Esophagus muscularis mucosa (tissue), 4 donors: Measurements from ENCODE around the gene CACNA2D3. TPM values are rescaled to one million over a fixed set of nuclear protein-coding genes. Genes with fewer than 3 reads are reported as not detected.

Experiments
- DNase-seq: peaks from one replicate; pipeline ENCODE4 v3.0.0-alpha.2; 2017; ENCODE audit errors: extremely low spot score
- H3K27ac ChIP-seq, 4 donors: fragments of 200-600 bp; sonication (generic); replicated peaks in 1 of 4; 1 replicate in 3 of 4; 2 replicates in 1 of 4; pipeline ENCODE4 v1.5.1; 2016 to 2019; ENCODE audit warnings: mild to moderate bottlenecking in 1 of 4
- H3K27me3 ChIP-seq, 4 donors: fragments of 200-600 bp; sonication (generic); one replicate each; pipeline versions ENCODE4 v1.5.1 to v1.6.0; 2016 to 2019
- H3K36me3 ChIP-seq, 4 donors: fragments of 200-600 bp; sonication (generic); one replicate each; pipeline ENCODE4 v1.5.1; 2016 to 2019
- H3K4me1 ChIP-seq, 4 donors: fragments of 200-600 bp; sonication (generic); one replicate each; pipeline ENCODE4 v1.5.1; 2016 to 2019
- H3K4me3 ChIP-seq, 4 donors: fragments of 200-600 bp; sonication (generic); 1 replicate in 2 of 4; 2 replicates in 2 of 4; pipeline ENCODE4 v1.5.1; 2016 to 2019; ENCODE audit warnings: mild to moderate bottlenecking in 4 of 4, moderate library complexity in 1 of 4
- H3K9me3 ChIP-seq, 4 donors: fragments of 200-600 bp; sonication (generic); 1 replicate in 3 of 4; 2 replicates in 1 of 4; pipeline ENCODE4 v1.5.1; 2016 to 2019
- EP300 ChIP-seq: sonication (generic); formaldehyde crosslinking; IDR thresholded peaks from one replicate; pipeline ENCODE4 v1.6.1; 2017; ENCODE audit warnings: antibody characterized with exemption
- POLR2A ChIP-seq: fragments of 450-650 bp; IDR thresholded peaks from one replicate; pipeline ENCODE4 v1.6.1; 2017; ENCODE audit warnings: antibody characterized with exemption, moderate library complexity, mild to moderate bottlenecking, low read depth
- POLR2AphosphoS5 ChIP-seq, 2 donors: sonication (generic); formaldehyde crosslinking; IDR thresholded peaks; one replicate each; pipeline ENCODE4 v1.6.1; 2017; ENCODE audit warnings: antibody characterized with exemption in 2 of 2
- WGBS: methylation state at CpG from one replicate; pipeline ENCODE4 v1.1.5; 2018; 5-methylcytosine and 5-hydroxymethylcytosine counted together
- intact Hi-C: fragments of 100-400 bp; cut with DNase I; formaldehyde crosslinking; loops from one replicate; pipeline ENCODE4 v1.15.1; 2023
- total RNA-seq, 4 donors: library from RNA; depleted of rRNA; stranded (reverse); fragments of >200 nt; gene quantifications; one replicate each; pipeline versions ENCODE4 v1.1.0 to v1.2.1, GENCODE V29; 2016
- TF ChIP-seq, protein P1 (sequence below), 3 experiments: fragments of 200-600 bp in 2 of 3; fragments of 450-650 bp in 1 of 3; sonication (generic) in 2 of 3; IDR thresholded peaks; one replicate each; pipeline ENCODE4 v1.5.1; 2017 to 2019; ENCODE audit warnings: antibody characterized with exemption in 3 of 3, mild to moderate bottlenecking in 2 of 3, moderate library complexity in 1 of 3

Gene CACNA2D3
- total RNA-seq, 4 donors from 2014 or later = 2.5 to 6.3 (median 3.9) TPM

DNA sequence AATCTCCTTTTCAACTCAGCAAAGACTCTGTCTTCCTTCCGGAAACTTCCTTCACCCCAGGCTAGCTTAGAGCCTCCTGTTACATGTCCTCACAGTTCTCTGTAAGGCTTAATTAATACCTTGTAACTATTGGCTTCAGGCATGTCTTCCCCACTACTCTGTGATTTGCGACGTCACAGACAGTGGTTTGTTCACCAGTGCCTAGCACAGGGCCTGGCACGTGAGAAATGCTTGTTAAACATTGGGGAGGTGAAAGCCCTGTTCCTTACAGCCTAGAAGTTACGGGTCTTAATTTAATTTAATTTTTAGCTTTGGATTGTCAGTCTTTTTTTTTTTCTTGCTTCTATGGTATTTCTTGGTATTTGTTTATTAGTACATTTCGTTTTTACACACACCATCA lies 36.4 kb upstream of the CACNA2D3 start:
- peak; percentile 91 for DNase-seq
- H3K27ac ChIP-seq = no peak overlapping the region
- intact Hi-C loops = no loop called here
- H3K4me3 ChIP-seq = no peak overlapping the region
- H3K9me3 ChIP-seq = no peaks in the 10 kb centered on the region
- H3K36me3 ChIP-seq = no peaks in the 10 kb centered on the region
- H3K4me1 ChIP-seq = peaks cover 0 to 6% (median 3%) of the 10 kb centered on the region in 4 donors
- H3K27me3 ChIP-seq = peaks cover 0 to 46% (median 3%) of the 10 kb centered on the region in 4 donors
- no peak for TF ChIP-seq POLR2AphosphoS5 (IDR thresholded peaks at IDR 0.05)
- no peak for TF ChIP-seq EP300
- no peak for TF ChIP-seq POLR2A
- TF ChIP-seq, protein P1, sequence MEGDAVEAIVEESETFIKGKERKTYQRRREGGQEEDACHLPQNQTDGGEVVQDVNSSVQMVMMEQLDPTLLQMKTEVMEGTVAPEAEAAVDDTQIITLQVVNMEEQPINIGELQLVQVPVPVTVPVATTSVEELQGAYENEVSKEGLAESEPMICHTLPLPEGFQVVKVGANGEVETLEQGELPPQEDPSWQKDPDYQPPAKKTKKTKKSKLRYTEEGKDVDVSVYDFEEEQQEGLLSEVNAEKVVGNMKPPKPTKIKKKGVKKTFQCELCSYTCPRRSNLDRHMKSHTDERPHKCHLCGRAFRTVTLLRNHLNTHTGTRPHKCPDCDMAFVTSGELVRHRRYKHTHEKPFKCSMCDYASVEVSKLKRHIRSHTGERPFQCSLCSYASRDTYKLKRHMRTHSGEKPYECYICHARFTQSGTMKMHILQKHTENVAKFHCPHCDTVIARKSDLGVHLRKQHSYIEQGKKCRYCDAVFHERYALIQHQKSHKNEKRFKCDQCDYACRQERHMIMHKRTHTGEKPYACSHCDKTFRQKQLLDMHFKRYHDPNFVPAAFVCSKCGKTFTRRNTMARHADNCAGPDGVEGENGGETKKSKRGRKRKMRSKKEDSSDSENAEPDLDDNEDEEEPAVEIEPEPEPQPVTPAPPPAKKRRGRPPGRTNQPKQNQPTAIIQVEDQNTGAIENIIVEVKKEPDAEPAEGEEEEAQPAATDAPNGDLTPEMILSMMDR (IDR thresholded peaks at IDR 0.05) = no peak
- 74% methylated on average over 6 of the region's 6 CpGs for WGBS

DNA sequence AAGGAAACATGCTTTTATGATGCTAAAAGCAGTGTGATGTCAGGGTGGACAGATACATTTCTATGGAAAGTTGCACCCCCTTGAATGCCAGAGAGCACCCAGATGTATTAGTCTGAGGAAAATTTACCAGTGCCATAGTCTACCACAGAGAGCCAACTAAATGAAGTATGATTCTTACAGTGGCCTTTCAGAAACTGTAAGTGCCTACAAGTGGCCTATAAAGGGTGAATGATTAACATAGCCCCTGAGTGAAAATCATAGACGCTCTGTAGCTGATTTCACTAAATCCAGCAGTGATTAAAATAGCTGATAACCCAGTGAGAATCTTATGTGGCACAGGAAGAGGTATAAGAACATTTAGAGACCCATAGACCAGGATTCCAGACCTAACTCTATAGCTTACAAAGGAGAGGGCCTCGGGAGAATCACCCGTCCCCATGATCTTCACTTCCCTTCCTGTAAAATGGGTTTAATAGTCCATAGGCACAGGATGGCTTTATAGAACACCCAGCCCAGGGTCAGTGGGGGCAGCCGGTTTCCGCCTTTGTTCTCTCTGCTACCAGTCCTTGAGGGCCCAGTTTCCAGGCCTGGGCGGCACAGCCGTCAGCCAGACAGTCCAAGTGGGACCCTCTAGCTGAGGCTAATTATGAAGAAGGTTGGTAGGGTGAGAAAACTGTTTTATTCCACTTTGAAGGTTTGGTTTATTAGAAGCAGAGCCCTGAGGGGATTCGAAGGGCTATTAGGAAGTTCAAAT lies 35.5 kb upstream of the CACNA2D3 start:
- 92% methylated on average over 8 of the region's 8 CpGs for WGBS
- Histone ChIP-seq H3K27ac (no peak overlapping the region), H3K4me3 (no peak overlapping the region), H3K27me3 (peaks cover 0 to 46% (median 3%) of the 10 kb centered on the region in 4 donors), H3K9me3 (no peaks in the 10 kb centered on the region), H3K4me1 (peaks cover 0 to 6% (median 3%) of the 10 kb centered on the region in 4 donors), H3K36me3 (no peaks in the 10 kb centered on the region)
- TF ChIP-seq POLR2A (no peak), POLR2AphosphoS5 (IDR thresholded peaks at IDR 0.05) (no peak), EP300 (no peak)
- TF ChIP-seq, protein P1 (IDR thresholded peaks at IDR 0.05) = no peak
- intact Hi-C loops = no loop called here
- no peak for DNase-seq

DNA sequence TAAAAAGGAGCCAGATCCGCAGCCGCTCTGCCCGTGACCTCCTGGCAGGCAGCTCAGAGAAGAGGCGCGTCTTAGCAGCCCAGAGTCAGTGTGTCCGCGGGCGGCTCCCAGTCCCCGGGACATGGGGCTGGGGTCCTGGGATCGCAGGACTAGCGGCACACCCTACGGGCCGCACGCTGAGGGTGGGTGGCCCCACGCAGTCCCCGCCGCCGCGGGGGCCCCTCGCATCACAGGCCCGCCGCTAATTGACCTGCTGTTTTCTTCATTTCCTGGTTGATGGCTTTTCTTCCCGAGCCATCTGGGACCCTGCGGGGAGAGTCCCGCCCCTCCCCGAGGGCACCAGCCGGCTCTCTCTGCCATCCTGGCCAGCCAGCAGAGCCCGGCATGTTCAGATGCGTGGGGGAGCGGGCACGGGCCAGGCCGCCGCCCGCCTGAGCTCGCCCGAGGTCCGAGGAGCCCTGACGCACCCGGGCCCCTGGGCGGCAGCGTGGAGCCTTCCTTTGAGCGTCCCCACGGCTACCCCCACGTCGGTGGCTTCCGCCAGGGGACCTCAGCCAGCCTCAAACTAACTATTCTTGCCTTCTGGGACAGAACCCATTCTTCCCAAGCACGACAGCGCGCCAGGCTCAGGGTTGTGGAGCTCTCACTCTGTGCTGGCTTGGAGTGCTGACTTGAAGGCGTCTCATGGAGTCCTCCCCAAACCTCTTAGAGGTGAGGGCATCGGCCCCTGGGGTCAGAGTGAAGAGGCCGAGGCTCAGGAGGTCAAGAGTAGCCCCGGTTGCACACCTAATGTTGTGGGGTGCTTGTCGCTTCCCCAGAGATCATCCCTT lies 34.6 kb upstream of the CACNA2D3 start:
- no peak for TF ChIP-seq POLR2AphosphoS5 (IDR thresholded peaks at IDR 0.05)
- no peak for TF ChIP-seq POLR2A
- TF ChIP-seq EP300 = no peak
- TF ChIP-seq, protein P1 (IDR thresholded peaks at IDR 0.05) = no peak
- Histone ChIP-seq H3K4me3 (peak overlapping the region in 3 of 4 donors; percentile 12 to 31 (median 31)), H3K9me3 (no peaks in the 10 kb centered on the region), H3K27ac (no peak overlapping the region), H3K4me1 (peaks cover 0 to 6% (median 3%) of the 10 kb centered on the region in 4 donors), H3K27me3 (peaks cover 0 to 54% (median 3%) of the 10 kb centered on the region in 4 donors), H3K36me3 (no peaks in the 10 kb centered on the region)
- intact Hi-C loops = no loop called here
- 32% methylated on average over 31 of the region's 54 CpGs for WGBS
- DNase-seq = peak; percentile 90

DNA sequence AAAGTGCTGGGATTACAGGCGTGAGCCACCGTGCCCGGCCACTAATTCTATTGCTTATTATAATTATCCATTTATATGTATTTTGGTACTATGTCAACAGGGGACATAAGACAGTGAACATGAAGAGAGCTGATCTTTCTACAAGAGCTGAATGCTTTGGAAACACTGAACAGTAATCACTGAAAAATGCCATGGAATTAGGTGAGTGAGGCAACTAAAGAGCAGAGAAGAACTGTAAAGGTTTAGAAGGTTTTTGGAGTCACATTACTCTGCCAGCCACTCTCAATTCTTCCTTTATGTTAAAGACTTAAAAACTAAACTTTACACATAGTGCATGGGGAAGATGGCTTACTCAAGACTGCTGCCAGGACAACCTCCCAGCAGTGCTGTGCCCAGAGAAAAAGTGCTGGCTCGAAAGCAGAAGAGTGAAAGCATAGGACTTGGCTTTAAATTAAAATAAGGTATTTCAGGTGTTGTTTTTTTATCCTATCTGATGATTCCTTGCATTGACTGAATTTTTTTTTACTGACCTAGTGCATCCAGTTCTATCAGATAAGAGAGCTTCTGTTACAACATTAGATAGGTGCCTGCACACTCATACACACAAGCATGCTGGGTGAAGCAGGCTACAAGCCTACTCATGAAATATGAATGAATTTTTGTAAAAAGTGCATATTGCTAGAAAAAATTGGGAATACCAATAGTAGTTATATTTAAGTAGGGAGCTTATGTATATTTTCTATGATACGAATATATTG lies 28.7 kb upstream of the CACNA2D3 start:
- H3K4me1 ChIP-seq = no peaks in the 10 kb centered on the region
- H3K27ac ChIP-seq = no peak overlapping the region
- TF ChIP-seq POLR2AphosphoS5 (IDR thresholded peaks at IDR 0.05) (no peak), EP300 (no peak), POLR2A (no peak)
- TF ChIP-seq, protein P1 (IDR thresholded peaks at IDR 0.05) = no peak
- no peaks in the 10 kb centered on the region for H3K9me3 ChIP-seq
- WGBS = 85% methylated on average over 4 of the region's 5 CpGs
- H3K4me3 ChIP-seq = no peak overlapping the region
- no peak for DNase-seq
- H3K36me3 ChIP-seq = no peaks in the 10 kb centered on the region
- intact Hi-C loops = no loop called here
- H3K27me3 ChIP-seq = peaks cover 0 to 14% (median 0%) of the 10 kb centered on the region in 4 donors
